Cardiac septum (tissue), 1 donor: ENCODE data around the gene KRTAP5-4. TPM values are rescaled to one million over a fixed set of nuclear protein-coding genes. Genes with fewer than 3 reads are reported as not detected.
A peak's percentile ranks its signal among the peaks of the same experiment; 100 is the strongest.
"Not testable (repeated sequence)": the region's sequence is repeated elsewhere in the genome, so short reads cannot be mapped to it uniquely, and the experiment has no call there.

Experiments used
- DNase-seq: peaks from one replicate; pipeline ENCODE4 v3.0.0-alpha.2; 2020; ENCODE audit warnings: low spot score
- intact Hi-C: fragments of 100-400 bp; cut with DNase I; formaldehyde crosslinking; loops from one replicate; pipeline ENCODE4 v1.14.0; 2022
- long read RNA-seq: library from polyadenylated mRNA; unstranded; transcript quantifications from one replicate; pipeline ENCODE4 v2.0.0, GENCODE V29; 2021
- total RNA-seq: library from RNA; stranded (reverse); fragmentation: NEBNext Ultra II Directional; extraction: Animal tissue kit (Norgen Biotek cat#: 25700); gene quantifications from one replicate; pipeline ENCODE4 v1.2.1, GENCODE V29; 2021
- donor health status: DM: no; HTN: no; CAD: no.

KRTAP5-4 gene
- not detected for total RNA-seq
- long read RNA-seq: 0 reads

GRCh38 chr11:1622086-1622485 is at the start of gene KRTAP5-4:
Gene KRTAP5-4, minus strand, starts transcription at chr11:1622138. Its CDS starts 45 bp downstream, at chr11:1622093.
- DNase-seq: no peak
- intact Hi-C loops: loop anchor here (10.0 kb wide), 1 partner anchor 77 kb away; no protein-coding TSS in a partner anchor

DNA sequence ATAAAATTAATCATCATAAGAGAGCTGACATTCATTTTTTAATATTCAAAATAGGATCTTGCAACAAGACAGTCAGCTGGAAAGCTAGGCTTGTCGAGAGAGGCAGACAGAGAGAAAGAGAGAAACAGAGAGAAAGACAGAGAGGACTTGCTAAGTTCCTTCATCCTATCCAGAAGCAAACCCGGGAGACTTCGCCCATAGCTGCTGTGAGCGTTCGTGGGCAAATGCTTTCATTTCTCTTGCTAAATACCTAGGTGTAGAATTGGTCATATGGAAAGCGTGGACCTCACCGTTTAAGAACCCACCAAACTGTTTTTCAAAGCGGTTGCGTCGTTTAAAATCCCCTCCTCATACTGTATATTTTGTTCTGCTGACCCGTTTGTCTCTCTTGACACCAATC is 49.7 kb upstream of the KRTAP5-4 start:
- intact Hi-C loops: loop anchor here (10.0 kb wide), 1 partner anchor 683 kb away; no protein-coding TSS in a partner anchor
- no peak for DNase-seq

DNA sequence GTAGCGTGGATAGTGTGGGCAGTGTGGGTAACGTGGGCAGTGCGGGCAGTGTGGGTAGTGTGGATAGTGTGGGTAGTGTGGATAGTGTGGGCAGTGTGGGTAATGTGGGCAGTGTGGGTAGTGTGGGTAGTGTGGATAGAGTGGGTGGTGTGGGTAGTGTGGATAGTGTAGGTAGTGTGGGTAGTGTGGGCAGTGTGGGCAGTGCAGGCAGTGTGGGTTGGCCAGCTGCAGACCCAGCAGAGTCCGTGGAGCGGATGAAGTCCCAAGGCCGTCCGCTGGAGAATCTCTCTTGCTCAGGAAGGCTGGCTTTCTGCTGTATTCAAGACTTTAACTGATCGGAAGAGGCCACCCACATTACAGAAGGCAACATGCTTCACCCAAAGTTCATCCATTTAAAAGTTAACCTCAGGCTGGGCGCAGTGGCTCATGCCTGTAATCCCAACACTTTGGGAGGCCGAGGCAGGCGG is 49.0 kb upstream of the KRTAP5-4 start:
- intact Hi-C loops: loop anchor here (10.0 kb wide), 1 partner anchor 684 kb away; no protein-coding TSS in a partner anchor
- DNase-seq: peak; percentile 71

GRCh38 chr11:1670457-1670856 is 48.5 kb upstream of the KRTAP5-4 start:
- intact Hi-C loops: loop anchor here (10.0 kb wide), 1 partner anchor 684 kb away; no protein-coding TSS in a partner anchor
- DNase-seq: not testable (repeated sequence)

DNA sequence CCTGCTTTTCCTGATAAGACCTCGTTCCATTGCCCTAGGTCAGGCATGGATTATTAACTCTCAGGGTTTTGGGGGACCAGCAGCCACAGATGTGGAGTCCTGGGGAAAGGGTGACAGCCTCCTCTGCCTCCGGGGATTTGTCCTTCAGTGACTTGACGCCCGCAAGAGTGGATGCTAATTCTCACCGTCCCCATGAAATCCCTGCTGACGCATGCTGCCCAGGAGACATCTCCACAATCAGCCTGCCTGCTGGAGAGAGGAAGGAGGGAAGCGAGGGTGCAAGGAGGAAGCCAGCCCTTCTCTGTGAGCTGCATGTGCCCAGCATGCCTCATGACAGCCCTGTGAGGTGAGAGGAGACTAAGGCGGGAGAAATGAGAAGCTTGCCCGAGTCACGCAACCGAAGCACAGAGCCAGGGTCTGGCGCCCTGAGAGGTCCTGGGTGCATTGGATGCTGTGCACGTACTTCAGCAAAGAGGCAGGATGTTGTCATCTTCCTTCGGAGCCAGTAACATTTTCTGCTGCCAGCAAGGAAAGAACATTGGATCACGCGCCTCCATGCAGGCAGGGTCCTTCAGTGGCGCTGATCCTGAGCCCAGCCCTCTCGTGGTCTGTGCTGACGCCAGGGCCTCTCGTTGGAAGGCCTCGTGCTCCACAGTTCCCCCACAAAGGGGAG is 47.7 kb upstream of the KRTAP5-4 start:
- no peak for DNase-seq
- intact Hi-C loops: loop anchor here (10.0 kb wide), 1 partner anchor 685 kb away; no protein-coding TSS in a partner anchor

GRCh38 chr11:1668911-1669473 is 47.1 kb upstream of the KRTAP5-4 start:
- intact Hi-C loops: no loop called here
- DNase-seq: no peak

DNA sequence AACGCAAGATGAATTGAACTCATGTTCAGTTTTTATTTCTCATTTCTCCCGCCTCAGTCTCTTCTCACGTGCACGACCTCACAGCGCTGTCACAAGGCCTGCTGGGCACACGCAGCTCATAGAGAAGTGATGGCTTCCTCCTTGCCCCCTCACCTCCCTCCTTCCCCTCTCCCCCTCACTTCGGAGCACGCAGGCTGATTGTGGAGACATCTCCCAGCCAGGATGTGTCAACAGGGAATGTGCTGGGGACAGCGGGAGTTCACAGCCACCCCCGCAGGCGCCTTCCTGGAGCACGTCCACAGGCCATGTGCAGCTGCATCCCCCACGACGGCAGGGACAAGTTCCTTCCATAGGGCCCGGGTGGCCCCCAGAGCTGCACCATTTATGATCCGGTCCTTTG is 46.0 kb upstream of the KRTAP5-4 start:
- DNase-seq: no peak
- intact Hi-C loops: no loop called here

GRCh38 chr11:1667121-1667850 is 45.3 kb upstream of the KRTAP5-4 start:
- intact Hi-C loops: no loop called here
- DNase-seq: no peak

DNA sequence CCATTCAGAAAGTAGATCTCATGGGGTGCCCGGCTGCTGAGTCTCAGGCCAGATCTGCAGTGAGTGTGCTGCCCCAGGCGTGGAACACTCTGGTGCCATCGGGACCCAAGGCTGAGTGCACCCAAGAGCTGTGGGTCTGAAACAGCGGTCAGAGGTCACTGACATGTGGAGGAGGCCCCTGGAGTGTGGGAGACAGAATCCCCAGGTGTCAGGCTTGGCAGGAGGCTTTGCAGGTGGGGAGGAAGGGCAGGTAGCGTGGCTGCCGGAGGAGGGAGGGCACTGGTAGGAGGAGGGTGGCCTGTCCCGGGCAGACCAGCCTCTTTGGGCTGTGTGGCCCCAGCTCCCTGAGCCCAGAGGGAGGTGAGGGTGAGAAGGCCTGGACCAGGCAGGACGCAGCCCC is 43.4 kb upstream of the KRTAP5-4 start:
- intact Hi-C loops: no loop called here
- DNase-seq: no peak

DNA sequence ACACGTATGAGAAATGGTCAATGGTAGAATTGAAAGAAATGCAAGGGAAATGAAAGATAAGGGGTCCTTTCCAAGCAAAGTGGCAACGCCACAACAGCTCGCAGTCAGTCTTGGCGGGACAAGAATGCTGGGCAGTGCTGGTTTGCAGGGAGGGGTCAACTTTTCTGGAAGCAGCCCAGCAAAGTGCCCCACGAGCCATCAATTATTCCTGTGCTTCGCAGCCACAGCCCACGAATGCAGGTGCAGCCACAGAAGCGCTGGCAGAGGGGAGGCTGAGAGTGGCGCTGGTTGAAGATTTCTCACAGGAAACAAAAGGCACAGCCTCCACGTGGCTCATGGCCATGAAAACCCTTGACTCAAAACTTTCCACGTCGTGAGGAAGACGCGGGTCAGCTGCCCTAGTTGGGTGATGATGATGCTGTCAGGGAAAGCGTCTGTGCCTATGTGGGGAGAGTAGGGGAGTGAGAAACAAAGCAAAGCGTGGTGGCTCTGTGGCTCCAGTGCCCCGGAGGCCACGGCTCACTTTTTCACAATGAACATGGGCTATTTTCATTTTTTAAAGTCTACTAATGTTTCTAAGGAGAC is 40.9 kb upstream of the KRTAP5-4 start:
- DNase-seq, intact Hi-C loops: not testable (repeated sequence)

- DNase-seq, intact Hi-C loops: not testable (repeated sequence)
These were observed 39.7 kb upstream of the KRTAP5-4 start for GRCh38 chr11:1661454-1662269.

DNA sequence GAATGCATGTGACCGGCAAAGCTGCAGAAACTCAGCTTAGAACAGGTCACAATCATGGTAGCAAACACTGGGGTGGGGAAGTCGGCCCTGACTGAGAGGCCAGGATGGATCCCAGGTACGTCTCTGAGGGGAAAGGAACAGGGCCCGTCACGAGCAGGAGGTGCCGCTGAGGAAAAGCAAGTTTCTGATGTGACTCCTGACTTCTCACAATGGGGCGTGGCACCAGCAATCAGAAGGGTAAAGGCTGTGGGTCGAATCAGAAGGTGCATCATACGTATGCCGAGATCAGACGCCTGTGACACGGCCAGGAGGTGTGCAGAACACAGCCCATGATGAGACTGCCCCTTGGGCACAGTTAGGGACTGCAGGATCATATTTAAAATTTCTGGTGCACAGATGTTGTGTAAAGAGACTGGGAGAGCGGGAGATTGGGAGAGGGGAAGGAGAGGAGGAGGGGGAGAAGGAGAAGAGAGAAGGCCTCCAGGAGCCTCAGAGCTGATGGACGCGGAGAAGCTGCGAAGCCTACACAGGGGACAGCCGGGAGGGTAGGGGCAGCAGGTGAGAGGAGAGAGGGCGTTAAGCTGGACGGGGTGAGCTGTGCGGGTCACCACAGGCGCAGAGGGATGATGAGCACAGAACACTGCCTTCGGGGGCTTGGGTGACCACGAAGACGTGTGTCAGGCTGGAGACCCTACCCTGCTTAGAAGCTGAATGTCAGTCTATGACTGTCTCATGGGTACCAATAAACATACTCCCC is 38.4 kb upstream of the KRTAP5-4 start:
- intact Hi-C loops: no loop called here
- DNase-seq: no peak

DNA sequence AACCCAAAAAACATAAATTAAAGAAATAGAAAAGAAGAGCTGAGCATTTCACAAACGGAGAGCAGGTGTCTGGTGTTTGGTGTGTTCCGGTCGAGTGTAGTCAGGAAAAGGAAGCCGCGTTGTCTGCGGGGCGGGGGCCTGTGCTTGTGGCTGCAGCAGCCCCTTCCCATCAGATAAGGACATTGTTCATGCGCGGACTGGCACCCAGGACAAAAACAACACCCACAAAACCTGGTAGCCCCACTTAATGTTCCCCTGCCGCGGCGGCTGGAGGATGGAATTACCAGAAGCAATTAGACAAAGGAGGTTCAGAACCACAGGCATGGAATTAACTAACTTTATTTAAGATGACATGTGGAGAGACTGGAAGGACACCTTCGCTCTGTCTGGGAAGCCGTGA is 37.6 kb upstream of the KRTAP5-4 start:
- DNase-seq: no peak
- intact Hi-C loops: no loop called here

DNA sequence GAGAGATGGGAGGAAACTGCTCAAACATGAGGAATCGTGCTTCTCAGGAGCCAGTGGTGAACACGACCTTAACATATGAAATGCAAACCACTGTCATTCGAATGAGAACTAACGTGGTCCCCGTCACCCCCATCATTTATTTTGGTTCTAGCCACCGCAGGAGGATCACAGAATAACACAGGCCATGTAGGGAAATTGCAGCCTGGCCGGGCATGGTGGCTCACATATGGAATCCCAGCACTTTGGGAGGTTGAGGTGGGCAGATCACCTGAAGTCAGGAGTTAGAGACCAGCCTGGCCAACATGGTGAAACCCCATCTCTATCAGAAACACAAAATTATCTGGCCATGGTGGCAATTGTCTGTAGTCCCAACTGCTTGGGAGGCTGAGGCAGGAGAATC is 34.7 kb upstream of the KRTAP5-4 start:
- intact Hi-C loops: no loop called here
- no peak for DNase-seq

DNA sequence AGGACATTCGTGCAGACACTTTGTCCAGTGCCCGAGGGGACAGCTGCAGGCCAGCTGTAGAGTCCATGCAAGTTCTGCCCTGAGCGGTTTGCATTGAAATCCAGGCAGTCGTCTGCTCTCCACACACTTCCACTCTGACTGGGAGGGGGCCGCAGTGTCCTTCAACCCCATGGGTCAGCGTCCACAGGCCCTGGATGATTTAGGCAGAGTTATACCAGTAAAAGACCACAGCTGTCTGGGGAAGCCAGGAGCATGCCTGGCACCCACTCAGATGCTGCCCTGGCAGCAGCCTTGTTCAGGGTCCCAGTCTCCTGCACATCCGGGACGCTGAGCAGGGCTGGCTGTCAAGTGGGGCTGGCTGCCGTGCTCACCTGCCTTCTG is 34.1 kb upstream of the KRTAP5-4 start:
- intact Hi-C loops: no loop called here
- no peak for DNase-seq

DNA sequence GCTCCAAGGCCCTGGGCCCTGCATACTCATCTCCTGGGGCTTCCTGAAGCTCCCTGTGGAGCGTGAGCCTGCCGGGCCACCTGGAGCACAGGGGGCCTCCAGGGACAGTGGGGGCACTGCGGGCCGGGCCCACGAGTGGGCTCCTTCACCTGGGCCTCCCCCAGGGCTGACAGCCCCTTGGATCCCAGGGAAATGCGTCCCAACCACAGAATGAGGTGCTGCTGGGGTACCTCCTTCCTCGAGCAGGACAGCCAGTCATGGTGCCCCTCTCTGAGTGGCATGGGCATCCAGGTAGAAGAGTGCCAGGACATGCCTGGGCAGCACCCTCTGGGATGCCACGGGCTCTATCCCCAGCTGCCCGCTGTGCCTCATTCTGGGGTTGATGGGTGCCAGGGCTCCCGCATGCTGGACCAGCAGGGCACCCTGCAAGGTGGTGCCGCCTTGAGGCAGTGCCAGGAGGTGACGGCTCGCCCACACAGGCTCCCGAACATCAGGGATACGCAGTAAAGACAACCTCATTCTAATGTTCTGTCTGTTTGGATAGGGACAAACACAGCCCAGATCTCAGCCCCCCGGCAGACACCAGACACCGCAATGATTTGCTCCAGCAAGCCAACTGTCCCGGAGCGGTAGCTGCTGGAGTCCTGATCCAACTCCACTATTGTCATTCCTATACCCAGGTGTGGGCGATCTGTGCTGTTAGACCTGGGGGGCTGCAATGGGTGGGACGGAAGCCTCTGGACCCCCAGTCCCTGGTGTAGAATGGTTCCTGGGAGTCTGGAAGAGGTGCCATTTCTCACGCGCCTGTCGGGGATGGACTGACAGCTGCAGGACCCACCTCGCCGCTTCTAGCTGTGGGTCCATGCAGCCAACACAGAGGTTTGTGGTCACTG is 33.5 kb upstream of the KRTAP5-4 start:
- intact Hi-C loops: no loop called here
- DNase-seq: no peak

DNA sequence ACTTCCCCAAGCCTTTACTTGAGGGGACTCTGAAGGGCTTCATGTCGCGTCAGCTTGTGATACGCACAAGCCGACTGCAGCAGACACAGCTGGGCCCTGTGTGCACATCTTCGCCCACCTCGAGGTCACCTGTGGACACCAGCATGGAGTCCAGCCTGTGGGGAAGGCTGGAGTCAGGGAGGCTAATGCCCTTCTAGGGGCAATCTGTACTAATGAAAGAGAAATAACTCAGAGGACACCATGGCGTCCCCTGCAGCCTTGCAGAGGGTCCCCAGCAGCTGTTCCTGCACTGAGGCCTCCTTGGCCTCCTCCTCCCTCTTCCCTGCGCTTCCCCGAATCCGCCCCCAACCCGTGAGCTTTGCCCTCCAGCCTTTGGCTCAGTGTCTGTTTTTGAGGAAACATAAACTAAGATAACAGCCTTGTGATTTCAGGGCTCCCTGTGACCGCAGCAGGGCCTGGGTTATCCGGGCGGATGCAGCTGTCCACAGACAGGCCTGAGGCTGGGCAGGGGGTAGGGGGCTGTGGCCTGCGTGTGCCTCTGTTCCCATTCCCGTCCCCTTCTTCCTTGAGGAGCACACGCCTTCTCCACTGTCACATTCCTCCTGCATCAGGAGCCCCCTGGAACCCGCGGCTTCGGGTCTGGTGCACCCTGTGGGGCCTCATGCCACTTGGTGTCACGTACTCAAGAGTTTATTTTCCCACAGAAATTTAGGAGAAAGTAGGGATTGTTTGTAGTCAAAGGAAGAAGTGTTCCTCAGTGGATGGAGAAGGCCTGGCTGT is 32.6 kb upstream of the KRTAP5-4 start:
- intact Hi-C loops: no loop called here
- DNase-seq: no peak
